ENCODE results near the gene CORO2A.

Gene CORO2A

GRCh38 chr9:98144631-98145030, 47.8 kb downstream of the CORO2A start:
- no peaks in the 10 kb centered on the region for H3K79me2 ChIP-seq (ENCODE audit: low read length)
- no peaks in the 10 kb centered on the region for H4K20me1 ChIP-seq (ENCODE audit: insufficient read depth, low read length)
- peaks cover 25% of the 10 kb centered on the region for H3K4me1 ChIP-seq (ENCODE audit: low read length)
- no peak overlapping the region for H3K4me3 ChIP-seq (ENCODE audit: low read length)
- H3K27ac ChIP-seq (ENCODE audit: low read length): no peak overlapping the region
- no peak overlapping the region for H2AFZ ChIP-seq (ENCODE audit: low read depth, low read length)
- no peaks in the 10 kb centered on the region for H3K36me3 ChIP-seq (replicated peaks; ENCODE audit: low read depth, low read length)
- no peak overlapping the region for H3K4me2 ChIP-seq (ENCODE audit: low read length)
- no peaks in the 10 kb centered on the region for H3K9me3 ChIP-seq (ENCODE audit: insufficient read depth, low read length)
- TF ChIP-seq EZH2phosphoT487 (IDR thresholded peaks at IDR 0.05; ENCODE audit: low read depth) (no peak), CTCF (IDR thresholded peaks at IDR 0.05; ENCODE audit: low read depth, low read length) (no peak)
- H3K27me3 ChIP-seq (ENCODE audit: low read depth, low read length): peaks cover 4% of the 10 kb centered on the region; the same call in 1 of the 2 replicates
- no peak overlapping the region for H3K9ac ChIP-seq (ENCODE audit: low read length)

DNA sequence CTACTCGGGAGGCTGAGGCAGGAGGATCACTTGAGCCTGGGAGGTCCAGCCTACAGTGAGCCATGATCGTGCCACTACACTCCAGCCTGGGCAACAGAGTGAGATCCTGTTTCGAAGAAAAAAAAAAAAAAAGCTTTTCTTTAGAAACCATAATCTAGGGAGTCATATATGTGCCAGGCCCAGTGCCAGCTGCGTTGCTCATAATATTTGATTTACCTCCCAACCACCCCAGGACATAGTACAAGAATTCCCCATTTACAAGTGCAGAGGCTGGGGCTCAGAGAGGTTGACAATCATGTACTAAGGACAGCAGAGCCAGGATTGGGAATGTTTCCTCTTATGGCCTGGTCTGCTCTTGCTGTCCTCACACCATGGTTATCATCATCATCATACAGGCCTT, 48.4 kb downstream of the CORO2A start:
- Histone ChIP-seq H3K4me2 (ENCODE audit: low read length) (no peak overlapping the region), H3K4me1 (ENCODE audit: low read length) (peaks cover 25% of the 10 kb centered on the region), H3K36me3 (replicated peaks; ENCODE audit: low read depth, low read length) (no peaks in the 10 kb centered on the region), H3K79me2 (ENCODE audit: low read length) (no peaks in the 10 kb centered on the region), H3K27me3 (ENCODE audit: low read depth, low read length) (no peaks in the 10 kb centered on the region), H4K20me1 (ENCODE audit: insufficient read depth, low read length) (no peaks in the 10 kb centered on the region), H3K27ac (ENCODE audit: low read length) (no peak overlapping the region), H2AFZ (ENCODE audit: low read depth, low read length) (no peak overlapping the region), H3K4me3 (ENCODE audit: low read length) (no peak overlapping the region), H3K9ac (ENCODE audit: low read length) (no peak overlapping the region), H3K9me3 (ENCODE audit: insufficient read depth, low read length) (no peaks in the 10 kb centered on the region)
- no peak for TF ChIP-seq CTCF (IDR thresholded peaks at IDR 0.05; ENCODE audit: low read depth, low read length)
- no peak for TF ChIP-seq EZH2phosphoT487 (IDR thresholded peaks at IDR 0.05; ENCODE audit: low read depth)

DNA sequence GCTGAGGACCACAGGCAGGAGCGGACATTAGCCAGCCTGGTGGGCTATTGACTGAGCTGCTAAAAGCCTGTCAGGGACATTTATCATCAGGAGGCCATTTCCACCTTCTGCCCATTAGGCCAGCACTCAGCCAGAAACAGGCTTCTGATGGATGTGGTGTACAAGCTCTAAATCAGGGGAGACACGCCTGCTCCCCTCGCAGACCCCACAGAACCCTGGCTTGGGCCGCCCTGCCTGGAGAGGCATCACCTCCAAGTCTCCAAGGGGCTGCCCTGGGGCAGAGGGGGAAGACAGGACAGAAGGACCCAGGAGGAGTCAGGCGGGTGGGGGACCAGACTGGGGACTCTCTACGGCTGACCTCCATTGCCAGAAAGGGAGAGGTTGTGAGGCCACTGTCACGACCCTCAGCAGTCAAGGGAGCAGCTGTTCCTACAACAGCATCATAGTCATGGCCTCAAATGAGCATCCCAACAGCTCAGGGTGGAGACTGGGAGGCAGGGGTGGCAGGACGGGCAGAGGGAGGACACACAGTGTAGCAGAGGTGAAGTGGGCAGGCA, 49.4 kb downstream of the CORO2A start:
- Histone ChIP-seq H3K9me3 (ENCODE audit: insufficient read depth, low read length) (no peaks in the 10 kb centered on the region), H3K27ac (ENCODE audit: low read length) (no peak overlapping the region), H3K27me3 (ENCODE audit: low read depth, low read length) (no peaks in the 10 kb centered on the region), H3K4me1 (ENCODE audit: low read length) (peaks cover 25% of the 10 kb centered on the region), H3K9ac (ENCODE audit: low read length) (no peak overlapping the region), H3K79me2 (ENCODE audit: low read length) (no peaks in the 10 kb centered on the region), H3K4me2 (ENCODE audit: low read length) (no peak overlapping the region), H3K36me3 (replicated peaks; ENCODE audit: low read depth, low read length) (no peaks in the 10 kb centered on the region), H3K4me3 (ENCODE audit: low read length) (no peak overlapping the region), H2AFZ (ENCODE audit: low read depth, low read length) (no peak overlapping the region), H4K20me1 (ENCODE audit: insufficient read depth, low read length) (no peaks in the 10 kb centered on the region)
- no peak for TF ChIP-seq EZH2phosphoT487 (IDR thresholded peaks at IDR 0.05; ENCODE audit: low read depth)
- no peak for TF ChIP-seq CTCF (IDR thresholded peaks at IDR 0.05; ENCODE audit: low read depth, low read length)

GRCh38 chr9:98142182-98142907, 50.1 kb downstream of the CORO2A start:
- no peaks in the 10 kb centered on the region for H3K36me3 ChIP-seq (replicated peaks; ENCODE audit: low read depth, low read length)
- H4K20me1 ChIP-seq (ENCODE audit: insufficient read depth, low read length): no peaks in the 10 kb centered on the region
- no peak overlapping the region for H2AFZ ChIP-seq (ENCODE audit: low read depth, low read length)
- no peak for TF ChIP-seq EZH2phosphoT487 (IDR thresholded peaks at IDR 0.05; ENCODE audit: low read depth)
- TF ChIP-seq CTCF (IDR thresholded peaks at IDR 0.05; ENCODE audit: low read depth, low read length): no peak
- H3K4me3 ChIP-seq (ENCODE audit: low read length): no peak overlapping the region
- H3K27me3 ChIP-seq (ENCODE audit: low read depth, low read length): no peaks in the 10 kb centered on the region
- H3K4me2 ChIP-seq (ENCODE audit: low read length): no peak overlapping the region
- no peak overlapping the region for H3K27ac ChIP-seq (ENCODE audit: low read length)
- H3K79me2 ChIP-seq (ENCODE audit: low read length): no peaks in the 10 kb centered on the region
- H3K9me3 ChIP-seq (ENCODE audit: insufficient read depth, low read length): no peaks in the 10 kb centered on the region
- no peak overlapping the region for H3K9ac ChIP-seq (ENCODE audit: low read length)
- peaks cover 20% of the 10 kb centered on the region for H3K4me1 ChIP-seq (ENCODE audit: low read length)

Measured in OCI-LY3 (cell line).